Measurements from ENCODE around the gene OR11L1. TPM values are rescaled to one million over a fixed set of nuclear protein-coding genes. Genes with fewer than 3 reads are reported as not detected.

The OR11L1 gene
- total RNA-seq, 2 experiments from 2014 or later, result not detected

GRCh38 chr1:247854899-247855545 lies 13.3 kb upstream of the OR11L1 start:
- H3K27ac ChIP-seq (ENCODE audit: low read depth, low read length, poor library complexity, severe bottlenecking), result no peak overlapping the region
- TF ChIP-seq EZH2phosphoT487 (IDR thresholded peaks at IDR 0.05; ENCODE audit: borderline replicate concordance, low read depth, low read length) (no peak), CTCF (conservative IDR thresholded peaks at IDR 0.05; ENCODE audit: low read length) (no peak)

GRCh38 chr1:247849616-247850015 lies 7.9 kb upstream of the OR11L1 start:
- BruUV-seq (replicated peaks), result no TSS peak
- Histone ChIP-seq H3K4me3 (ENCODE audit: low read depth, low read length, poor library complexity, severe bottlenecking) (no peak overlapping the region), H4K20me1 (ENCODE audit: insufficient read depth, low read length) (no peaks in the 10 kb centered on the region), H3K4me1 (ENCODE audit: insufficient read depth, low read length, poor library complexity, severe bottlenecking) (no peaks in the 10 kb centered on the region), H3K9me3 (ENCODE audit: low read length) (no peaks in the 10 kb centered on the region), H3K27ac (ENCODE audit: low read depth, low read length, poor library complexity, severe bottlenecking) (no peak overlapping the region), H3K4me2 (ENCODE audit: low read length) (no peak overlapping the region), H3K79me2 (ENCODE audit: insufficient read depth, low read depth, low read length) (no peaks in the 10 kb centered on the region), H3K36me3 (ENCODE audit: insufficient read depth, low read length) (no peaks in the 10 kb centered on the region), H3K9me2 (ENCODE audit: insufficient read depth, low read length) (no peaks in the 10 kb centered on the region), H2AFZ (ENCODE audit: low read length) (no peak overlapping the region)
- intact Hi-C loops (cut with micrococcal nuclease; ENCODE audit: unreplicated experiment), result no loop called here
- TF ChIP-seq CTCF (conservative IDR thresholded peaks at IDR 0.05; ENCODE audit: low read length) (no peak), EZH2phosphoT487 (IDR thresholded peaks at IDR 0.05; ENCODE audit: borderline replicate concordance, low read depth, low read length) (no peak)
- ChIA-PET POLR2A (no interaction called here), CTCF (ENCODE audit: unreplicated experiment) (no interaction called here)
- DNase-seq (ENCODE audit: low spot score), result no peak

More at GRCh38 chr1:247854899-247855545, 13.3 kb upstream of the OR11L1 start:
- DNase-seq (ENCODE audit: low spot score), result no peak
- Histone ChIP-seq H4K20me1 (ENCODE audit: insufficient read depth, low read length) (no peaks in the 10 kb centered on the region), H3K79me2 (ENCODE audit: insufficient read depth, low read depth, low read length) (no peaks in the 10 kb centered on the region), H3K9me2 (ENCODE audit: insufficient read depth, low read length) (no peaks in the 10 kb centered on the region), H3K4me1 (ENCODE audit: insufficient read depth, low read length, poor library complexity, severe bottlenecking) (no peaks in the 10 kb centered on the region), H3K4me2 (ENCODE audit: low read length) (no peak overlapping the region), H3K4me3 (ENCODE audit: low read depth, low read length, poor library complexity, severe bottlenecking) (no peak overlapping the region), H2AFZ (ENCODE audit: low read length) (no peak overlapping the region), H3K9me3 (ENCODE audit: low read length) (no peaks in the 10 kb centered on the region), H3K36me3 (ENCODE audit: insufficient read depth, low read length) (no peaks in the 10 kb centered on the region)
- BruUV-seq (replicated peaks), result no TSS peak
- CTCF ChIA-PET (ENCODE audit: unreplicated experiment), result no interaction called here
- POLR2A ChIA-PET, result no interaction called here
- intact Hi-C loops (cut with micrococcal nuclease; ENCODE audit: unreplicated experiment), result no loop called here

GRCh38 chr1:247848346-247848745 lies 6.7 kb upstream of the OR11L1 start:
- POLR2A ChIA-PET, result no interaction called here
- H3K9me3 ChIP-seq (ENCODE audit: low read length), result no peaks in the 10 kb centered on the region
- no peaks in the 10 kb centered on the region for H3K4me1 ChIP-seq (ENCODE audit: insufficient read depth, low read length, poor library complexity, severe bottlenecking)
- no peak overlapping the region for H3K4me2 ChIP-seq (ENCODE audit: low read length)
- no peaks in the 10 kb centered on the region for H3K9me2 ChIP-seq (ENCODE audit: insufficient read depth, low read length)
- H3K36me3 ChIP-seq (ENCODE audit: insufficient read depth, low read length), result no peaks in the 10 kb centered on the region
- no peaks in the 10 kb centered on the region for H3K79me2 ChIP-seq (ENCODE audit: insufficient read depth, low read depth, low read length)
- no peak overlapping the region for H2AFZ ChIP-seq (ENCODE audit: low read length)
- no TSS peak for BruUV-seq (replicated peaks)
- H3K4me3 ChIP-seq (ENCODE audit: low read depth, low read length, poor library complexity, severe bottlenecking), result no peak overlapping the region
- no peak overlapping the region for H3K27ac ChIP-seq (ENCODE audit: low read depth, low read length, poor library complexity, severe bottlenecking)
- CTCF ChIA-PET (ENCODE audit: unreplicated experiment), result no interaction called here
- intact Hi-C loops (cut with micrococcal nuclease; ENCODE audit: unreplicated experiment), result no loop called here
- TF ChIP-seq EZH2phosphoT487 (IDR thresholded peaks at IDR 0.05; ENCODE audit: borderline replicate concordance, low read depth, low read length) (no peak), CTCF (conservative IDR thresholded peaks at IDR 0.05; ENCODE audit: low read length) (no peak)
- H4K20me1 ChIP-seq (ENCODE audit: insufficient read depth, low read length), result no peaks in the 10 kb centered on the region
- DNase-seq (ENCODE audit: low spot score), result no peak

All from OCI-LY7 (cell line).